H1 (cell line): ENCODE results near the gene RFX2. TPM values are rescaled to one million over a fixed set of nuclear protein-coding genes. Genes with fewer than 3 reads are reported as not detected.

Experiments used
- CTCF ChIA-PET: fragments of 300-600 bp; sonication (Branson Sonifier 250); formaldehyde crosslinking; loops from one replicate; lab custom pipeline; 2021; ENCODE audit not compliant: partially characterized antibody; lab: Charles Lee
- POLR2A ChIA-PET: fragments of 300-600 bp; sonication (Branson Sonifier 250); formaldehyde crosslinking; loops from one replicate; lab custom pipeline; 2021; ENCODE audit warnings: inconsistent platforms; ENCODE audit not compliant: partially characterized antibody; lab: Charles Lee
- DNase-seq, 2 experiments: peaks; one replicate each; pipeline versions ENCODE4 v3.0.0 to v3.0.0-alpha.2; 2010 to 2022; ENCODE audit warnings: low spot score in 2 of 2, low read depth in 1 of 2, mixed read lengths in 1 of 2
- FAIRE-seq: peaks from 2 replicates; lab custom pipeline; 2011; peaks lifted over from hg19 to GRCh38; lab: Jason Lieb, UNC
- H2AFZ ChIP-seq: 2 replicates; pipeline ENCODE4 v1.8.1; 2012; ENCODE audit warnings: low read length, inconsistent platforms
- H2AK5ac ChIP-seq: 2 replicates; pipeline ENCODE4 v1.6.1; 2013; ENCODE audit warnings: low read depth, low read length
- H2BK120ac ChIP-seq: replicated peaks from 2 replicates; pipeline ENCODE3; 2013; ENCODE audit warnings: low read depth, low read length, inconsistent platforms
- H2BK12ac ChIP-seq: 2 replicates; pipeline ENCODE4 v1.6.1; 2013; ENCODE audit warnings: low read depth, low read length
- H2BK15ac ChIP-seq: 2 replicates; pipeline ENCODE4 v1.6.1; 2013; ENCODE audit warnings: low read length
- H2BK20ac ChIP-seq: 2 replicates; pipeline ENCODE4 v1.6.1; 2013; ENCODE audit warnings: low read length
- H2BK5ac ChIP-seq: 2 replicates; pipeline ENCODE4 v1.6.1; 2013; ENCODE audit warnings: low read depth, low read length
- H3K14ac ChIP-seq: 2 replicates; pipeline ENCODE4 v1.6.1; 2013; ENCODE audit warnings: inconsistent platforms; ENCODE audit not compliant: insufficient read length
- H3K18ac ChIP-seq: 2 replicates; pipeline ENCODE4 v1.6.1; 2013; ENCODE audit warnings: low read length; ENCODE audit errors: extremely low read depth
- H3K23ac ChIP-seq: 2 replicates; pipeline ENCODE4 v1.6.1; 2013; ENCODE audit warnings: inconsistent platforms; ENCODE audit not compliant: insufficient read length
- H3K23me2 ChIP-seq: 2 replicates; pipeline ENCODE4 v1.6.1; 2013; ENCODE audit warnings: low read depth, low read length
- H3K27ac ChIP-seq: 2 replicates; pipeline ENCODE4 v1.6.1; 2011; ENCODE audit warnings: low read depth, low read length, inconsistent platforms
- H3K27me3 ChIP-seq, 4 experiments: replicated peaks in 1 of 4; 1 replicate in 1 of 4; 2 replicates in 3 of 4; pipeline versions ENCODE4 v1.6.1 to v1.8.1; 2011 to 2013; ENCODE audit warnings: low read length in 3 of 4, mild to moderate bottlenecking in 3 of 4, inconsistent platforms in 2 of 4, mixed read lengths in 2 of 4, moderate library complexity in 1 of 4; ENCODE audit not compliant: control insufficient read depth in 3 of 4, insufficient read depth in 3 of 4; ENCODE audit errors: extremely low read depth in 1 of 4
- H3K36me3 ChIP-seq, 4 experiments: 2 replicates each; pipeline versions ENCODE4 v1.6.1 to v1.8.1; 2011 to 2013; ENCODE audit warnings: mild to moderate bottlenecking in 4 of 4, low read length in 3 of 4, moderate library complexity in 2 of 4, control low read depth in 1 of 4, inconsistent platforms in 1 of 4; ENCODE audit not compliant: insufficient read depth in 4 of 4, control insufficient read depth in 2 of 4
- H3K4ac ChIP-seq: replicated peaks from 2 replicates; pipeline ENCODE3; 2013; ENCODE audit warnings: low read length, low read depth, mixed read lengths, inconsistent platforms; ENCODE audit not compliant: insufficient read length
- H3K4me1 ChIP-seq, 4 experiments: replicated peaks in 1 of 4; 1 replicate in 1 of 4; 2 replicates in 3 of 4; pipeline versions ENCODE4 v1.6.1 to v1.8.1; 2011 to 2013; ENCODE audit warnings: low read length in 3 of 4, inconsistent platforms in 2 of 4, mixed read lengths in 1 of 4; ENCODE audit not compliant: insufficient read depth in 4 of 4, control insufficient read depth in 3 of 4
- H3K4me2 ChIP-seq, 2 experiments: 2 replicates each; pipeline versions ENCODE4 v1.6.1 to v1.8.1; 2011 to 2013; ENCODE audit warnings: low read depth in 2 of 2, low read length in 2 of 2, control low read depth in 1 of 2, inconsistent platforms in 1 of 2, mild to moderate bottlenecking in 1 of 2; ENCODE audit not compliant: insufficient read depth in 1 of 2
- H3K4me3 ChIP-seq, 4 experiments: fragments of 200-600, 300-600 bp in 1 of 4; sonication (generic), shearing (Covaris generic), sonication (Bioruptor Twin) in 1 of 4; 2 replicates each; pipeline versions ENCODE4 v1.5.1 to v1.8.1; 2011 to 2016; ENCODE audit warnings: low read length in 4 of 4, low read depth in 3 of 4, control low read depth in 2 of 4, inconsistent platforms in 2 of 4, mild to moderate bottlenecking in 2 of 4, mixed read lengths in 1 of 4, moderate library complexity in 1 of 4; ENCODE audit not compliant: insufficient read depth in 2 of 4; ENCODE audit errors: extremely low read depth in 1 of 4
- H3K56ac ChIP-seq: replicated peaks from 2 replicates; pipeline ENCODE3; 2013; ENCODE audit warnings: low read depth, mild to moderate bottlenecking, mixed read lengths, low read length, inconsistent platforms; ENCODE audit not compliant: insufficient read length
- H3K79me1 ChIP-seq: 2 replicates; pipeline ENCODE4 v1.6.1; 2013; ENCODE audit warnings: low read depth, low read length, control low read depth
- H3K79me2 ChIP-seq, 2 experiments: 2 replicates each; pipeline versions ENCODE4 v1.6.1 to v1.8.1; 2012 to 2013; ENCODE audit warnings: low read length in 2 of 2, mild to moderate bottlenecking in 2 of 2, inconsistent platforms in 1 of 2; ENCODE audit not compliant: insufficient read depth in 2 of 2, control insufficient read depth in 1 of 2
- H3K9ac ChIP-seq, 4 experiments: replicated peaks in 1 of 4; 1 replicate in 1 of 4; 2 replicates in 3 of 4; pipeline versions ENCODE4 v1.6.1 to v1.8.1; 2011 to 2013; ENCODE audit warnings: low read depth in 3 of 4, low read length in 3 of 4, control low read depth in 2 of 4, mild to moderate bottlenecking in 2 of 4, moderate library complexity in 2 of 4, inconsistent platforms in 1 of 4; ENCODE audit errors: extremely low read depth in 1 of 4
- H3K9me3 ChIP-seq, 2 experiments: 2 replicates each; pipeline versions ENCODE4 v1.6.1 to v1.8.1; 2012 to 2013; ENCODE audit warnings: mild to moderate bottlenecking in 2 of 2, moderate library complexity in 2 of 2, control low read depth in 1 of 2, inconsistent platforms in 1 of 2, low read depth in 1 of 2, low read length in 1 of 2, mixed read lengths in 1 of 2; ENCODE audit not compliant: insufficient read depth in 2 of 2
- H4K20me1 ChIP-seq, 2 experiments: replicated peaks in 1 of 2; 2 replicates each; pipeline versions ENCODE3 to v1.8.1; 2011 to 2013; ENCODE audit warnings: inconsistent platforms in 2 of 2, low read length in 2 of 2, mild to moderate bottlenecking in 1 of 2; ENCODE audit not compliant: insufficient read depth in 2 of 2, control insufficient read depth in 1 of 2
- H4K5ac ChIP-seq: 2 replicates; pipeline ENCODE4 v1.6.1; 2013; ENCODE audit warnings: low read length, low read depth, mixed read lengths, inconsistent platforms; ENCODE audit not compliant: insufficient read length
- H4K8ac ChIP-seq: 2 replicates; pipeline ENCODE4 v1.8.0; 2013; ENCODE audit warnings: mild to moderate bottlenecking, moderate library complexity, low read length, inconsistent platforms; ENCODE audit not compliant: insufficient read depth; ENCODE audit errors: extremely low read depth
- H4K91ac ChIP-seq: replicated peaks from 2 replicates; pipeline ENCODE3; 2013; ENCODE audit warnings: low read length, mixed read lengths, inconsistent platforms; ENCODE audit not compliant: insufficient read length
- BACH1 ChIP-seq: IDR thresholded peaks from 2 replicates; pipeline ENCODE4 v1.6.1; 2012; ENCODE audit warnings: low read length, improper control_type of control experiment
- BCL11A ChIP-seq, 2 experiments: IDR thresholded peaks; one replicate each; pipeline ENCODE4 v1.6.1; 2011; ENCODE audit warnings: low read depth in 2 of 2, low read length in 2 of 2, mild to moderate bottlenecking in 2 of 2
- CREB1 ChIP-seq: IDR thresholded peaks from 2 replicates; pipeline ENCODE4 v1.6.1; 2012; ENCODE audit warnings: inconsistent platforms
- HDAC2 ChIP-seq, 2 experiments: fragments of 300-600 bp in 1 of 2; sonication (generic) in 1 of 2; IDR thresholded peaks; 2 replicates each; pipeline ENCODE4 v1.6.1; 2011 to 2012; ENCODE audit warnings: low read depth in 2 of 2, low read length in 2 of 2, mild to moderate bottlenecking in 2 of 2, moderate library complexity in 2 of 2, borderline replicate concordance in 1 of 2, inconsistent platforms in 1 of 2
- TCF12 ChIP-seq: IDR thresholded peaks from 2 replicates; pipeline ENCODE4 v1.6.1; 2011; ENCODE audit warnings: low read depth, mild to moderate bottlenecking, low read length
- WGBS, 2 experiments: shearing (Covaris generic) in 1 of 2; methylation state at CpG; one replicate each; pipeline versions ENCODE4 v1.1.6 to v1.1.7; 2013 to 2015; ENCODE audit warnings: low lambda C conversion rate in 2 of 2, mixed read lengths in 2 of 2, inconsistent platforms in 1 of 2, low coverage in 1 of 2, missing lambda C conversion rate in 1 of 2; ENCODE audit not compliant: insufficient replicate concordance in 2 of 2, insufficient coverage in 1 of 2, insufficient read length in 1 of 2; ENCODE audit errors: extremely low coverage in 1 of 2, missing lambda C conversion rate in 1 of 2; 5-methylcytosine and 5-hydroxymethylcytosine counted together
- polyA plus RNA-seq, 7 experiments: library from polyadenylated mRNA; depleted of rRNA in 3 of 7; stranded (reverse) in 5 of 7; unstranded in 2 of 7; fragments of >200 nt in 5 of 7; fragments of 200-250 nt in 2 of 7; gene quantifications; 1 replicate in 5 of 7; 2 replicates in 1 of 7; 4 replicates in 1 of 7; pipeline versions ENCODE4 v1.2.1 to v1.2.3, GENCODE V29; 2011 to 2013; ENCODE audit warnings: missing spikeins in 2 of 7, mixed read lengths in 2 of 7
- total RNA-seq: library from RNA; stranded (reverse); fragmentation: NEBNext Ultra II Directional; extraction: Animal tissue kit (Norgen Biotek cat#: 25700); gene quantifications from 2 replicates; pipeline ENCODE4 v1.2.1, GENCODE V29; 2021
- TF ChIP-seq, protein P1 (sequence below): IDR thresholded peaks from 2 replicates; pipeline ENCODE4 v1.6.1; 2012; ENCODE audit warnings: inconsistent platforms

Gene RFX2
- total and polyA plus RNA-seq, 2 of the 8 experiments (the other 6 are each of a cell fraction or from before 2014, with no cell fraction given), result 4.8 to 5.3 TPM

DNA sequence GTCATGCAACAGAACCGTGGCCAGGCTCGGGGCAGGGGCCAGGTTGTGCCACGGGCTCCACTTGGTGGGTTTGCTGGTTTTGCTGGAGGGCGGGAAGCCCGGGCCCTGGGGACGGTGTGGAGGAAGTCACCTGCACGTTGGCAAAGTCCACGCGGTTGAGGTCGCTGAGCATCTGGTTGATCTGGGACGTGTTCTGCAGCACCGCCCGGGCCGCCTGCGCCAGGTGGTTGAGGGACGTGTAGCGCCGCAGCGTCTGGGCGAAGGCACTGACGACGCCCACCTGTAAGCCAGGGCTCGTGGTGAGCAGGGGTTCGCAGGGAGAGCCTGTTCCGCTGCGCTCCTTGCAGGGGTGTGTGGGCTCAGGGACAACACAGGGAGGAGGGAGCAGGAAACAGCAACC lies 107.7 kb downstream of the RFX2 start:
- no peaks in the 10 kb centered on the region for H3K23me2 ChIP-seq
- no peak overlapping the region for H3K9ac ChIP-seq
- no peak overlapping the region for H3K18ac ChIP-seq
- H3K4ac ChIP-seq, result no peak overlapping the region
- POLR2A ChIA-PET, result interaction anchor here (0.6 kb wide), 1 partner anchor 284 kb away, joined by 3 read pairs; no protein-coding TSS in a partner anchor
- DNase-seq (no peak), FAIRE-seq (no peak)
- no peak overlapping the region; the same call in 1 of the 2 replicates for H2BK12ac ChIP-seq
- CTCF ChIA-PET, result interaction anchor here (1.2 to 7.7 kb wide), 3 partner anchors 14 to 17 kb away, joined by 5 to 108 read pairs (median 40); no protein-coding TSS in a partner anchor
- H2AFZ ChIP-seq, result no peak overlapping the region
- 92% methylated on average over 23 of the region's 26 CpGs; no CpG with 5 or more reads in 1 of the 2 experiments for WGBS, 2 experiments
- H2BK15ac ChIP-seq, result no peak overlapping the region
- no peak overlapping the region for H3K27ac ChIP-seq
- H2BK120ac ChIP-seq, result no peak overlapping the region
- H3K79me2 ChIP-seq, result no peaks in the 10 kb centered on the region
- H3K23ac ChIP-seq, result no peak overlapping the region
- TF ChIP-seq CREB1, result no peak
- no peak for TF ChIP-seq TCF12
- no peak for TF ChIP-seq HDAC2 (IDR thresholded peaks at IDR 0.05; ENCODE audit: borderline replicate concordance in 1 of 2, low read depth in 2 of 2, low read length in 2 of 2)
- TF ChIP-seq BCL11A (IDR thresholded peaks at IDR 0.05; ENCODE audit: low read depth in 2 of 2, low read length in 2 of 2), result no peak
- no peak for TF ChIP-seq BACH1
- TF ChIP-seq, protein P1, sequence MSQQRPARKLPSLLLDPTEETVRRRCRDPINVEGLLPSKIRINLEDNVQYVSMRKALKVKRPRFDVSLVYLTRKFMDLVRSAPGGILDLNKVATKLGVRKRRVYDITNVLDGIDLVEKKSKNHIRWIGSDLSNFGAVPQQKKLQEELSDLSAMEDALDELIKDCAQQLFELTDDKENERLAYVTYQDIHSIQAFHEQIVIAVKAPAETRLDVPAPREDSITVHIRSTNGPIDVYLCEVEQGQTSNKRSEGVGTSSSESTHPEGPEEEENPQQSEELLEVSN, result no peak
- H3K27me3 ChIP-seq, result no peaks in the 10 kb centered on the region; a peak in 1 of 7 replicates
- no peak overlapping the region for H3K56ac ChIP-seq
- H3K79me1 ChIP-seq, result no peaks in the 10 kb centered on the region
- H2BK5ac ChIP-seq, result no peak overlapping the region
- peaks cover 0 to 3% of the 10 kb centered on the region in 2 experiments for H4K20me1 ChIP-seq
- H3K14ac ChIP-seq, result no peak overlapping the region
- H4K91ac ChIP-seq, result no peak overlapping the region
- no peaks in the 10 kb centered on the region for H3K9me3 ChIP-seq
- peak overlapping the region; percentile 51 for H4K8ac ChIP-seq
- no peaks in the 10 kb centered on the region; a peak in 1 of 7 replicates for H3K4me1 ChIP-seq
- no peak overlapping the region for H2AK5ac ChIP-seq
- H4K5ac ChIP-seq, result no peak overlapping the region
- no peak overlapping the region for H2BK20ac ChIP-seq
- H3K4me2 ChIP-seq, result no peak overlapping the region
- no peaks in the 10 kb centered on the region for H3K36me3 ChIP-seq
- no peak overlapping the region for H3K4me3 ChIP-seq
